ENCODE measurements around the gene SPDEF. TPM values are rescaled to one million over a fixed set of nuclear protein-coding genes. Genes with fewer than 3 reads are reported as not detected.

SPDEF gene
- total and polyA plus RNA-seq, 10 of the 15 experiments (the other 5 are each of a cell fraction or from before 2014, with no cell fraction given) = not detected

- no peak for TF ChIP-seq TCF12 (IDR thresholded peaks at IDR 0.05; ENCODE audit: low read depth, low read length)
- no peak for TF ChIP-seq SIX5 (IDR thresholded peaks at IDR 0.05; ENCODE audit: low read depth, low read length, severe bottlenecking)
- TF ChIP-seq EP300 (IDR thresholded peaks at IDR 0.05; ENCODE audit: borderline replicate concordance in 1 of 2, control insufficient read depth in 1 of 2, low read depth in 2 of 2, low read length in 2 of 2) = no peak
- no peak for TF ChIP-seq KLF5 (IDR thresholded peaks at IDR 0.05; ENCODE audit: partially characterized antibody)
- TF ChIP-seq TAF1 (IDR thresholded peaks at IDR 0.05; ENCODE audit: borderline replicate concordance, low read depth, low read length) = no peak
- TF ChIP-seq IRF4 (IDR thresholded peaks at IDR 0.05; ENCODE audit: low read depth, low read length) = no peak
- TF ChIP-seq GABPA (IDR thresholded peaks at IDR 0.05; ENCODE audit: low read depth) = no peak
- no peak for TF ChIP-seq YBX1 (IDR thresholded peaks at IDR 0.05)
- no peak for TF ChIP-seq SMAD5 (IDR thresholded peaks at IDR 0.05; ENCODE audit: low read depth)
- TF ChIP-seq TBL1XR1 (IDR thresholded peaks at IDR 0.05; ENCODE audit: low read depth, low read length) = no peak
- TF ChIP-seq ELK1 (IDR thresholded peaks at IDR 0.05; ENCODE audit: low read depth, low read length) = no peak
- TF ChIP-seq CBFB (IDR thresholded peaks at IDR 0.05; ENCODE audit: low read depth) = no peak
- TF ChIP-seq MTA3 (IDR thresholded peaks at IDR 0.05; ENCODE audit: borderline replicate concordance, low read length) = no peak
- Histone ChIP-seq H4K20me1 (ENCODE audit: control insufficient read depth, insufficient read depth) (no peaks in the 10 kb centered on the region), H3K4me1 (ENCODE audit: control insufficient read depth, insufficient read depth, low read length) (no peaks in the 10 kb centered on the region), H3K27me3 (replicated peaks in 1 of 2; ENCODE audit: control insufficient read depth in 2 of 2, insufficient read depth in 2 of 2, low read length in 1 of 2) (peaks cover 0 to 1% of the 10 kb centered on the region in 2 experiments; a peak in 1 of 4 replicates), H3K9ac (ENCODE audit: control insufficient read depth, insufficient read depth, low read length) (no peak overlapping the region), H3K4me3 (no peak overlapping the region), H3K4me2 (ENCODE audit: control insufficient read depth, insufficient read depth) (no peak overlapping the region), H3K27ac (ENCODE audit: control insufficient read depth, insufficient read depth) (no peak overlapping the region), H3K79me2 (ENCODE audit: control insufficient read depth, insufficient read depth, low read length) (no peaks in the 10 kb centered on the region), H3K9me3 (replicated peaks; ENCODE audit: control insufficient read depth, insufficient read depth, low read length) (no peaks in the 10 kb centered on the region), H2AFZ (ENCODE audit: control insufficient read depth, low read depth, low read length) (no peak overlapping the region), H3K36me3 (ENCODE audit: control insufficient read depth in 2 of 2, insufficient read depth in 2 of 2, low read length in 1 of 2) (no peaks in the 10 kb centered on the region)
- ATAC-seq (no peak), DNase-seq (ENCODE audit: low read depth, low spot score) (no peak), FAIRE-seq (no peak)
- in situ Hi-C loops (cut with MboI) = no loop called here
- CTCF ChIA-PET = no interaction called here
- WGBS (ENCODE audit: insufficient coverage, insufficient replicate concordance, low lambda C conversion rate, missing lambda C conversion rate) = 13% methylated on average over 8 of the region's 8 CpGs
- SMC1A ChIA-PET (ENCODE audit: uncharacterized antibody, unreplicated experiment) = no interaction called here
- intact Hi-C loops (cut with micrococcal nuclease; ENCODE audit: unreplicated experiment) = no loop called here
- POLR2A ChIA-PET = no interaction called here
- no TSS peak for BruUV-seq (replicated peaks)
- RAD21 ChIA-PET (ENCODE audit: unreplicated experiment) = no interaction called here
Observed at GRCh38 chr6:34555328-34555727, 801 bp downstream of the SPDEF start.

All from GM12878 (cell line).